ENCODE results near the gene LHB.
"Not testable (repeated sequence)": the region's sequence is repeated elsewhere in the genome, so short reads cannot be mapped to it uniquely, and the experiment has no call there.

LHB gene

DNA sequence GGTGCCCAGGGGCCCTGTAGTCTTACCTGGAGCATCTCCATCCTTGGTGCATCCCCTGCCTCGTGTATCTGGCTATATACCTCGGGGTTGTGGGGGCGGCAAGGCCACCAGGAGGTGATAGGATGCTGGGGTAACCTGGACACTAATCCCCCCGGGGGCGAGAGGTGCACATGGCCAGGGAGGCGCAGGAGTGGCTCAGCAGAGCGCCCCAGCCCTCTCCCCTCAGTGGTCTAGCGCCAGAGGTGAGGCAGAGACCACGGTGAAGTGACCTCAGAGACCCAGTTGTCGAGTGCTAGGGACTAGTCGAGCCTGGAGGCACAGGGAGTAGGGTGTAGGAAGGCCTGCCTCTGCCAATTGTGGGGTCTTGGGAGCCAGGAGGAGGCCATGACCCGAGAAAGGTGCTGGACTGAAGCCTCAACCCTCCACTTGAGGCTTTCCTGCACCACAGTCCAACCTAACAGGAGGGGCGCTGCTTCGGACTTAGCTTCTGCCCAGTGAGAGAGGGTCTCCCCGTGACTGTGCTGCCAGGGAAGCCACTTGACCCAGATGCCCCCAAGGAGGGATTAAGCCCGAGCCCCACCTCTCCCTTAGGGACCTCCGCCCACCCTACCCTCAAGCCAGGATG lies at the start of gene LHB:
Gene LHB (minus strand): TSS at position 51 of the 625 bp plus-strand sequence. CDS start 10 bp downstream, at position 41.
- no peak for DNase-seq (ENCODE audit: low read depth in 2 of 2)

DNA sequence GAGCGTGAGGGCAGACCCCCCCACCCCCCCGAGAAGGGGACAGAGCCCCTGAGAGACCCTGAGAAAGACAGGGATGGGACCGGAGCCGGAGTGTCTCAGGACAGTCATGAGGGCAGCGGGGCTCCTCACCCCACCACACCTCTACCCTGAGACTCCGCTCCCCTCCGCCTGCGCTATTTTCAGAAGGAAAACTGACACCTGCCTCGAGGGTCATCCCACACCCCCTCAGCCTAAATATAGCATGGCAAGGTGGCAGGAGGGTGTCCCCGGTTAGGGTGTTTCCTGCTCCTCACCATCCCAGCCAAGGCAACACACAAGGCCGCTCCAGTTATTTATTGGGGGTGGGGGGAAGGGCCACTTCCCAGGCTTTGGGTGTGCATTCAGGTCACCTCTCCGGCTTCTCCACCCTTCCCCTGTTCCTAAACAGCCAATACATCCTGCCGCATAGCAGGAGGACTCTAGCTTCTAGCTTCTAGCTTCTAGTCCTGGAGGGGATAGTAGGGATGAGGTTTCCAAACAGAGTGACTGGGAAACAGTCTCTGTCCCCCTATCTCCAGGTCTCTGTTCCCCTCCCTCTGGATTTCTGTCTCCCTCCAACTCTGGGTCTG lies 49.1 kb upstream of the LHB start:
- no peak for DNase-seq (ENCODE audit: low read depth in 2 of 2)

DNA sequence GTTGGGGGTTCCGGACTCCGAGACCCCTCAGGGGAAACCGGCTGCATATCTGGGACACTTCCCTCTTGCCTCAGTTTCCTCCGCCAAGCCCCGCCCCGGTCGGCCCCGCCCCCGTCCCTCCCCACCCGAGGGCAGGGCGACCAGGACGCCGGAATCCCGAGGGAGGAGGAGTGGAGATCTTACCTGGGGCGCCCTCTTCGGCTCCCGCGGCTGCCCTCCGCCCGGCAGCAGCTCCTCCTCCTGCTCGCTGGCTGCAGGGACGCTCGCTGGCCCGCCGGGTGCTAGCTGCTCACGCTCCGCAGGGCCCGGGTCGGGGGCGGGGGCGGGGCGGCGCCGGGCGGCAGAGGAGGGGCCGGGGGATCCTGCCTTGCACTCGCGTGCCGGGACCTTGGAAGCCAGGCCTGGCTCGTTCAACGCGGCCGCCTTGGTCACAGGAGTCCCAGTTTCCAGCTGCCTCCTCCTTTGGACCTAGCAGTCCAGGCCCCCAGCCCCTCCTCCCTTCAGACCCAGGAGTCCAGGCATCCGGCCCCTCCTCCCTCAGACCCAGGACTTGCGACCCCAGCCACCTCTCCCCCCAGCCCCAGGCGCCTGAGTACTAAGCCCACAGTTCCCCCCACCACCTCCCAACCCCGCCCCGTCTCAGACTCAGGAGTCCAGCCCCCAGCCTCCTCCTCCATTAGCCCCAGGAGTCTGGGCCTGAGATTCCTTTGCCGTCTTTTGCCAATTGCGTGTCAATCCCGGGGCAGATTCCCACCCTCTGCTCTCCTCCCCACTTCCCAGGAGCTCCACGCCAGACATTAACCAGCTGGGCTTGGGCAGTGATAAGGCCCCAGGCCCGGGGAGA lies 48.1 kb upstream of the LHB start, which contains the start of gene NTF4:
Gene NTF4 (minus strand): TSS at position 51 of the 844 bp plus-strand sequence. CDS start 2,821 bp downstream, outside the sequence.
- no peak for DNase-seq (ENCODE audit: low read depth in 2 of 2)

DNA sequence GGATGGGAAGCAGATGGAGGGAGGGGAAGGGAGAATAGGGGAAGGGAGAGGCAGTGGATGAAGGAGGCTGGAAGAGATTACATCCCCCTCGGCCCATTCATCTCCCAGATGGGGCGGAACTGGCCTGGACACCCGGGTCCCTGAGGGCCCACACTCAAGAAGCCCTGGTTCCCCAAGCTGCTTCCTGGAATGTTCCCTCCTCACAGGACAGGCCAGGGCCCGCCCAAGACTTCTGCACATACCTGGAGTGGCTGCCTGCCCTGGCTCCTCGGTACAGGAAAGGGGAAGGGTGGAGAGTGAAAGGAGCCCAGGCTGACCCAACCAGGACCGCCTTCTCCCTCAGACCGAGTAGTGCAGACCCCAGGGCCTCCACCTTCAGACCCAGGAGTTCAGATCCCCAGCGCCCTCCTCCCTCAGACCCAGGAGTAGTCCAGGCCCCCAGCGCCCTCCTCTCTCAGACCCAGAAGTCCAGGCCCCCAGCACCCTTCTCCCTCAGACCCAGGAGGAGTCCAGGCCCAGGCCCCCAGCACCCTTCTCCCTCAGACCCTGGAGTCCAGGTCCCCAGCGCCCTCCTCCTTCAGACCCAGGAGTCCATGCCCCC lies 47.2 kb upstream of the LHB start:
- DNase-seq (ENCODE audit: low read depth in 2 of 2) = no peak

DNA sequence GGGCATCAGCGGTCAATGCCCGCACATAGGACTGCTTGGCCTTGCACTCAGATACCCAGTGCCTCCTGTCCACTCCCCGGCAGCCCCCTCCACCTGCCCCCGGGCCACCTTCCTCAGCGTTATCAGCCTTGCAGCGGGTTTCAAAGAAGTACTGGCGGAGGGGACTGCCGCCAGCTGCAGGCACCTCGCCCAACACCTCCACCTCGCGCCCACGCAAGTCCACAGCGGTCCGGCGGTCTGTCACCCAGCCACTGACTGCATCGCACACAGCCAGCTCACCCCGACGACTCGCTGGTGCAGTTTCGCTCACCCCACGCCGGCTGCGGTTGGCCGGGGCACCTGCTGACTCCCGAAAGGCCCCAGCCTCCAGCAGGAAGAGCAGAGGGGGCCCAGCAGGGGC lies 44.6 kb upstream of the LHB start:
- DNase-seq (ENCODE audit: low read depth in 2 of 2) = no peak

DNA sequence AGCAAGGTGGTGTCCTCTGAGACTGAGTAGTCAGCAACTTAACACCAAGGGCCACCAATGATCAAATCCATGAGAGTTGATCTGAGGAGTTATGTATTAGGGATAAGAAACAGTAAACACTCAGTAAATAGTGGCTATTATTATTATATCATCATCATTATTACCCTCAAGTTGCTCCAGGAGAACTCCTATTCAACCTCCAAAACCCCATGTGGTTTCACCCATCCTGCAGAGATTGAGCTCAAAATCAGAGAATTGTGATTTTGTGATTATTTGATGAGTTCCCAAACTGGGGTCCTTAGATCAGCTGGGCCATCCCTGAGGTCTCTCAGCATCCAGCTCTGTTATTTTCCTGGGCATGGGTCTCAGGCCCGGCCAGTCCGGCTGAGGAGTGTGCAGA lies 44.1 kb upstream of the LHB start:
- no peak for DNase-seq (ENCODE audit: low read depth in 2 of 2)

DNA sequence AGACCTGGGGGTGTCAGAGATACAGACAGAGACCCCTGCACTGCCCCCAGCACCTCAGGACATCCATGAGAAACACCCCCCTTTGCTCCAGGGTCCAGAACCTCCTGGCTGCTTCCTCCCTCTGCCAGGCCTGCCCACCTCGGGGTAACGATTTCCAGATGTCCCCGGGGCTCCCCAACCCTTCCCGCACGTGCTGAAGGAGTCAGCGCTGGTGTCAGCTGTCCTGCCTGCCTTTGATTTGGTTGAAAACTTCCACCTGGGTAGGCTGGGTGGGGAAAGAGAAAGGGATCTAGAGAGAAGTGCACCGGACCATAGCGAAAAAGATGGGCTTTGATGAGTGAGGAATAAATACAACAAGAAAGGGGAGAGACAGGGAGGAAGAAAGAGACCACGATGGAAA lies 42.2 kb upstream of the LHB start:
- DNase-seq (ENCODE audit: low read depth in 2 of 2) = no peak

DNA sequence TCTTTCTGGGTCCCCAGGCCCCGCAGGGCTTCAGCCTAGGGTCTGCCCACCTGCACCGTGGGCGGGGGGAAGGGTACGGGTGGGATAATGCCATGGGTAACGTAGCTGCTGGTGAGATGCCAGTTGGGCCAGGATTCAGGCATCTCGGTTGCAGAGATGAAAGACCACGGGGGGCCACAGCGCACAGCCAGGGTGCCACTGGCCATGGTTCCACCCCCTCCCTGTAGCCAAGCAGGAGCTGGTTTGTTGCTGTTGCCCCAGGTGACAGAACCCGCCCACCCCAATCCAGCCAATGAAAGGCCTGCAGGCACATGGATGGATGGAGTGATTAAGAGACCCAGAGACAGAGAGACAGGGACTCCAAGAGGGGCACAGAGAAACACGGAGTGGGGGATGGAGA lies 41.7 kb upstream of the LHB start:
- DNase-seq (ENCODE audit: low read depth in 2 of 2) = no peak

DNA sequence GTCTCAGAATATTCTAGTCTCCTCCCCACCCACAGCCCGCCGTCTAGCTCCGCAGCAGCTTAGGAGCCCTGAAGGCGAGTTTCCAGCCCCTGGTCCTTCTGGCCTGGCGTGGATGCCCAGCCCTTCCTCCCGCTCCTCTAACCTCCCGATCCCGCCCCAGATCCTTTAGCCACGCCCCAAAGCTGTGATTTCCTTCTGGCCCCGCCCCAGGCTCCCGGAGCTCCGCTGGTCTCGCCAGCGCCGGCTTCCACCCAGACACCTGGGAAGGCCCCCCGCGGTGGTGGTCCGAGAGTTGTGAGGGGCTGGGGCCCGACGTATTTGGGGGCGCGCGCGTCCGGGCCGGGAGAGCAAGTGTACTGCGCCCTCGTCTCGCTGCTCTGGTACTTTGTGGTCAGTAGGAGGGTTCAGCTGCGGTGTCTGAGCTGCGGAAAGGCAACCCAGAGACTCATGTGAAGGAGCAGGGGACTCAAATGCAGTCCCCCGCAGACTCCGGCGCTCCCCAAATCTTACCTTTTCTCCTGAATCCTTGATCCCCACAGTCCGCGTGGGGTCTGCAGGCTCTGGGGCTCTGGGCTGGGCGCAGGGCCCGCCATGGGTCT lies 40.8 kb upstream of the LHB start, which contains the start of gene CGB7:
Gene CGB7 (minus strand): TSS at position 114 of the 599 bp plus-strand sequence. CDS start 2,374 bp downstream, outside the sequence.
- peak in 1 of 2 donors; percentile 33 for DNase-seq (ENCODE audit: low read depth in 2 of 2)

DNA sequence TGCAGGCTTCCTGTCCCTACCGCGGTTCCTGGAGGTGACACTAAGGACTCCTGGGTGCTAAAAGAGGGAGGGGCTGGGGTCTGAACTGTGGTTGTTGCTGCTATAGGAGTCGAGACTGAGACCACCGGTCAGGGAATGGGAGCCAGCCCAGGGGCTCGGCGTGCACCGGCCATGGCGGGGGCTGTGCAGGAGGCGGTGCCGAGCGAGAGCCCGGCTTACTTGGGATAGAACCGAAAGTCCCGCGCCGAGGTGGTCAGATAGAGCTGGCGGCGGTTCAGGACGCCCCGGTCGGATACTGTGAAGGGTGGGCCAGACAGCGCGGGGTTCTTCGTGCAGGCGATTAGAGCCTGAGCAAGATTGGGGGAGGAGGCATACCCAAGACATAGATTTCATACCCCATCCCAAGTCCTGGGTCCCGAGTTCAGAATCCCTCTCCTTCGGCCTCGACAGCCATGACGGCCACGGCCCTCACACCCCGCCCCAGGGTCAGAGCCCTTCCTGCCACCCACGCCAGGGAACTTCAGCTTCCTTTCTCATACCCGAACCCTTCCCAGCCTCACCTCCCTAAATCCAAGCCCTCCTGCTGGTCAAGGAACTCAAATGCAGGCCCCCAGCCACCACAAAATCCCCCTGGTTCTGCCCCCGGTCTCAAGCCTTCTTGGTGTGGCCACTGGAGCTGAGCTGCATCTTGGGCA lies 40.2 kb upstream of the LHB start:
- DNase-seq (ENCODE audit: low read depth in 2 of 2) = not testable (repeated sequence)

DNA sequence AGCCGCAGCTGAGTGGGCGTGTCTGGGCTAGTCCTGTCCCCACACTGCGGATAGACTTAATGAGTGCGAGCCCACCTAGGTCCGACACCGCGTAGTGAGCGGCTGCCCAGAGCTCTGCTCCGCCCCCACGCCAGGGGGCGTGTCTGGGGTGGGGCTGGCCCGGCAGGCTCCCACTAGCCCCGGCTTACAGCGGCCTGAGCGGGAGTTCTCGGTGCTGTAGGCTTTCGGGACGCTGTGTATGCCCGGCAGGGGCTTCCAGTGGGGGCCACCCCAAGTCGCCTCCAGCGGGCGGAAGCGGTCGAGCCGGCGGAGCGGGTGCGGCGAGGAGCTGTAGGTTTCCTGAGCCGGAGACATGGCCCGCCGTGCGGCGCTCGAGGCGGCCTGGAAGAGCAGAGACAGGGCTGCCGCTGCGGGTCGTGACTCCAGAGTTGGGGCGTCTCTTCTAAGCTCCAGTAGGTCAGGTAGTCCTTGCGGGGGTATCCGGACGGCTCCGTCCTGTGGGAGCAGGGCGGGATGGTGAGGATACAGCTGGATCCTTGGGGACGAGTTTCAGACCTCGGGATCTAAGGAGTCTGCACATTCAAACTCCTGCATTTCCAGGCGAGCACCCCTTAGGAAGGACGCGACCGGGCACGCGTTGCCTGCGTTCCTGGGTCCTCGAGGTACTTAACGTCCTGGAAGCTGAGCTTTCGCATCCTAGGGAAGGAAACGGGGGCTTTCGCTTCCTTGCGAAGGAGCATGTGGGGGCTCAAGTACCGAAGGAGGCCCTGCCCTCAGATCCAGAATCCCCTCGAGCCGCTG lies 39.4 kb upstream of the LHB start:
- DNase-seq (ENCODE audit: low read depth in 2 of 2) = peak in 1 of 2 donors; percentile 58

DNA sequence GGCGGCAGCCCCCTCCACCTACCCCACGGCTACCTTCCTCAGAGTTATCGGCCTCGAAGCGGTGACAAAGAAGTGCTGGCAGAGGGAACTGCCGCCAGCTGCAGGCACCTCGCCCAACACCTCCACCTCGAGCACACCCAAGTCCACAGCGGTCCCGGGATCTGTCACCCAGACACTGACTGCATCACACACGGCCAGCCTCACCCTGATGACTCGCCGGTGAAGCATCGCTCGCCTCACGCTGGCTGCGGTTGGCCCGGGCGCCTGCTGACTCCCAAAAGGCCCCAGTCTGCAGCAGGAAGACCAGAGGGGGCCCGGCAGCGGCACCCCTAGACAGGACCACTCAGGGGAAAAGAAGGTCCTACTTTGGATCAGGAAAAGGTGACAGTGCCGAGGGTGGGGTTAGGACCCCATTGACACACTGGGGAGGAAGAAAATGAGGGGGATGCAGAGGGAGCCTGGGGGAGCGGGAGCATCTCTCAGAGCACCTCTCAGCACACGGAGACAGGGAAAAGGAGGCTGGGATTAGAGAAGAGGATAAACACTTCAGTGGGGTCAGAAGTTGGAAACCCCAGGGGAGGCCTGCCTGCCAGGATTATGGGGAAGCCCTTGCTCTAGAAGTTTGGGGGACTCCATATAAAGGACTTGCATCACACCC lies 33.6 kb upstream of the LHB start:
- DNase-seq (ENCODE audit: low read depth in 2 of 2) = not testable (repeated sequence)

DNA sequence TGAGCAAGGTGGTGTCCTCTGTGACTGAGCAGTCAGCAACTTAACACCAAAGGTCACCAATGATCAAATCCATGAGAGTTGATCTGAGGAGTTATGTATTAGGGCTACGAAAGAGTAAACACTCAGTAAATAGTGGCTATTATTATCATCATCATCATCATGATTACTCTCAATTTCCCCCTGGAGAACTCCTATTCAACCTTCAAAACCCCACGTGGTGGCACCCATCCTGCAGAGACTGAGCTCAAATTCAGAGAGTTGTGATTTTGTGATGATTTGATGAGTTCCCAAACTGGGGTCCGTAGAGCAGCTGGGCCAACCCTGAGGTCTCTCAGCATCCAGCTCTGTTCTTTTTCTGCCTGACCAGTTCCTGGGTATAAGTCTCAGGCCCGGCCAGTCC lies 32.9 kb upstream of the LHB start:
- DNase-seq (ENCODE audit: low read depth in 2 of 2) = not testable (repeated sequence)

DNA sequence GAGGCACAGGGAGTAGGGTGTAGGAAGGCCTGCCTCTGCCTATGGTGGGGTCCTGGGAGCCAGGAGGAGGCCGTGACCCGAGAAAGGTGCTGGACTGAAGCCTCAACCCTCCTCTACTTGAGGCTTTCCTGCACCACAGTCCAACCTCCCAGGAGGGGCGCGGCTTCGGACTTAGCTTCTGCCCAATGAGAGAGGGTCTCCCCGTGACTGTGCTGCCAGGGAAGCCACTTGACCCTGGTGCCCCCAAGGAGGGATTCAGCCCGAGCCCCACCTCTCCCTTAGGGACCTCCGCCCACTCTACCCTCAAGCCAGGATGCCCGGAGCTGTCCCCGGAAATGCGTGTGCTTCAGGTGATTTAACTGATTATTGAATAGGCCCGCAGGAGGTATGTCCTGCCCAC lies 32.1 kb upstream of the LHB start, which contains the start of gene CGB8:
Gene CGB8 (minus strand): TSS at position 101 of the 400 bp plus-strand sequence. CDS start 372 bp downstream, outside the sequence.
- DNase-seq (ENCODE audit: low read depth in 2 of 2) = not testable (repeated sequence)

DNA sequence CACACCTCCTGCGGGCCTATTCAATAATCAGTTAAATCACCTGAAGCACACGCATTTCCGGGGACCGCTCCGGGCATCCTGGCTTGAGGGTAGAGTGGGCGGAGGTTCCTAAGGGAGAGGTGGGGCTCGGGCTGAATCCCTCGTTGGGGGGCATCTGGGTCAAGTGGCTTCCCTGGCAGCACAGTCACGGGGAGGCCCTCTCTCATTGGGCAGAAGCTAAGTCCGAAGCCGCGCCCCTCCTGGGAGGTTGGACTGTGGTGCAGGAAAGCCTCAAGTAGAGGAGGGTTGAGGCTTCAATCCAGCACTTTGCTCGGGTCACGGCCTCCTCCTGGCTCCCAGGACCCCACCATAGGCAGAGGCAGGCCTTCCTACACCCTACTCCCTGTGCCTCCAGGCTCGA lies 26.7 kb upstream of the LHB start, which contains the start of gene CGB5:
Gene CGB5 (plus strand): TSS at position 301 of the 400 bp plus-strand sequence. CDS start 362 bp downstream, outside the sequence.
- DNase-seq (ENCODE audit: low read depth in 2 of 2) = not testable (repeated sequence)

DNA sequence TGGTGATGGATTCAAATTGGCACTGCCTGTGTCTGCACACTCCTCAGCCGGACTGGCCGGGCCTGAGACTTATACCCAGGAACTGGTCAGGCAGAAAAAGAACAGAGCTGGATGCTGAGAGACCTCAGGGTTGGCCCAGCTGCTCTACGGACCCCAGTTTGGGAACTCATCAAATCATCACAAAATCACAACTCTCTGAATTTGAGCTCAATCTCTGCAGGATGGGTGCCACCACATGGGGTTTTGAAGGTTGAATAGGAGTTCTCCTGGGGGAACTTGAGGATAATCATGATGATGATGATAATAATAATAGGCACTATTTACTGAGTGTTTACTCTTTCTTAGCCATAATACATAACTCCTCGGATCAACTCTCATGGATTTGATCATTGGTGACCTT lies 25.8 kb upstream of the LHB start:
- not testable (repeated sequence) for DNase-seq (ENCODE audit: low read depth in 2 of 2)

DNA sequence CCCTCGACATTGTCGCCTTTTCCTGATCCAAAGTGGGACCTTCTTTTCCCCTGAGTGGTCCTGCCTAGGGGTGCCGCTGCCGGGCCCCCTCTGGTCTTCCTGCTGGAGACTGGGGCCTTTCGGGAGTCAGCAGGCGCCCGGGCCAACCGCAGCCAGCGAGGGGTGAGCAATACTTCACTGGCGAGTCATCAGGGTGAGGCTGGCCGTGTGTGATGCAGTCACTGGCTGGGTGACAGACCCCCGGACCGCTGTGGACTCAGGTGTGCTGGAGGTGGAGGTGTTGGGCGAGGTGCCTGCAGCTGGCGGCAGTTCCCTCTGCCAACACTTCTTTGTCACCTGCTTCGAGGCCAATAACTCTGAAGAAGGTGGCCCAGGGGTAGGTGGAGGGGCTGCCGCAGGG lies 25.3 kb upstream of the LHB start:
- DNase-seq (ENCODE audit: low read depth in 2 of 2) = no peak

DNA sequence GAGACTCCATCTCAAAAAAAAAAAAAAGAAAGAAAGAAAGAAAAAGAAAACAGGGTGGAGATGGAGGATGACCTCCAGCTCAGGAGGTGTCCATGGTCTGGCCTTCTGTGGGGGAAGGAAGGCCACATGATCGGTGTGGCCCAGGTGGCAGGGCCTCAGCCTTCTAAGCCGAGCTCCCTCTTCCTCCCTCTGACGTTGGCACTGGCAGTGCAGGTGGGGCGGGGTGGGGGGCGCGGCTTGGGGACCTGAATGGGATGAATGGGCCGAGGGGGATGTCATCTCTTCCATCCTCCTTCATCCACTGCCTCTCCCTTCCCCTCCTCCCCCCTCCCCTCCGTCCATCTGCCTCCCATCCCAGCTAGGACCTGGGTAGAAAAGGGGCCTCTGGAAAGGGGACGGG lies 22.8 kb upstream of the LHB start:
- DNase-seq (ENCODE audit: low read depth in 2 of 2) = not testable (repeated sequence)

DNA sequence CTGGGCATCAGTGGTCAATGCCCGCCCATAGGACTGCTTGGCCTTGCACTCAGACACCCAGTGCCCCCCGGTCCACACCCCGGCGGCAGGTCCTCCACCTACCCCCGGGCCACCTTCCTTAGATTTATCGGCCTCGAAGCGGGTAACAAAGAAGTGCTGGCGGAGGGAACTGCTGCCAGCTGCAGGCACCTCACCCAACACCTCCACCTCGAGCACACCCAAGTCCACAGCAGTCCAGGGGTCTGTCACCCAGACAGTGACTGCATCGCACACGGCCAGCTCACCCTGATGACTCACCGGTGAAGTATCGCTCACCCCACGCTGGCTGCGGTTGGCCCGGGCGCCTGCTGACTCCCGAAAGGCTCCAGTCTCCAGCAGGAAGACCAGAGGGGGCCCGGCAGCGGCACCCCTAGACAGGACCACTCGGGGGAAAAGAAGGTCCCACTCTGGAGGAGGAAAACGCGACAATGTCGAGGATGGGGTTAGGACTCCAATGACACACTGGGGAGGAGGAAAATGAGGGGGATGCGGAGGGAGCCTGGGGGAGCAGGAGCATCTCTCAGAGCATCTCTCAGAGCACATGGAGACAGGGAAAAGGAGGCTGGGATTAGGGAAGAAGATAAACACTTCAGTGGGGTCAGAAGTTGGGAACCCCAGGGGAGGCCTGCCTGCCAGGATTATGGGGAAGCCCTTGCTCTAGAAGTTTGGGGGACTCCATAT lies 21.8 kb upstream of the LHB start:
- not testable (repeated sequence) for DNase-seq (ENCODE audit: low read depth in 2 of 2)
